ENCODE data around the gene CNST.

DNA sequence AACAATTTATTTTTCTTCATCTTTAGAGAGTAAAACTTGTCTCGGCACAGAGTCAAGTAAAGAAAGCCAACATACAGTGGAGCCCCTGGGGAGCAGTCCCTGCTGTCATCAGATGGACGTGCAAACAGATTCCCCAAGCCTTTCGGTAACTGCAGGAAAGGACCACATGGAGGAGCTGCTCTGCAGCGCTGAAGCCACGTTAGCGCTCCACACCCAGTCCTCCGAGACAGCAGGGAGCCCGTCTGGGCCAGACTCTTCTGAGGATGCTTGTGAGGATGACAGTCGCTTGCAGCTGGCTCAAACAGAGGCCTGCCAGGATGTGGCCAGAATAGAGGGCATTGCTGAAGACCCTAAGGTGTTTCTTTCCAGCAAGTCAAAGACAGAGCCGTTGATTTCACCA is 80.9 kb downstream of the CNST start:
- TF ChIP-seq CTCF (IDR thresholded peaks at IDR 0.05) (no peak), POLR2A (IDR thresholded peaks at IDR 0.05) (no peak)
